OCI-LY1 (cell line): Measurements from ENCODE around the gene ATP2B2.

Experiments used
- CTCF ChIP-seq: fragments of 200-600 bp; sonication (generic), shearing (Covaris generic); IDR thresholded peaks from 2 replicates; pipeline ENCODE4 v1.5.1; 2017; ENCODE audit warnings: mild to moderate bottlenecking, antibody characterized with exemption, low read length, moderate library complexity, mixed read lengths
- EZH2 ChIP-seq: fragments of 200-600 bp; sonication (generic), shearing (Covaris generic); IDR thresholded peaks from 2 replicates; pipeline ENCODE4 v1.8.0; 2017; ENCODE audit warnings: borderline replicate concordance, mixed run types, mild to moderate bottlenecking, antibody characterized with exemption, low read length, moderate library complexity, mixed read lengths

- no peak for TF ChIP-seq CTCF
- no peak for TF ChIP-seq EZH2
Measured at GRCh38 chr3:10357592-10358308, 147.6 kb downstream of the ATP2B2 start.
